GM18511 (cell line): ENCODE data around the gene CRYBA1.
"Not testable (repeated sequence)": the region's sequence is repeated elsewhere in the genome, so short reads cannot be mapped to it uniquely, and the experiment has no call there.

Experiments
- ATAC-seq: cut with Tn5 transposase; IDR thresholded peaks from one replicate; pipeline ENCODE4 v1.9.1; 2021; ENCODE audit warnings: mild to moderate bottlenecking, moderate library complexity; ENCODE audit not compliant: unreplicated experiment

CRYBA1 gene

GRCh38 chr17:29237476-29238132 lies 9.1 kb upstream of the CRYBA1 start:
- no peak for ATAC-seq

DNA sequence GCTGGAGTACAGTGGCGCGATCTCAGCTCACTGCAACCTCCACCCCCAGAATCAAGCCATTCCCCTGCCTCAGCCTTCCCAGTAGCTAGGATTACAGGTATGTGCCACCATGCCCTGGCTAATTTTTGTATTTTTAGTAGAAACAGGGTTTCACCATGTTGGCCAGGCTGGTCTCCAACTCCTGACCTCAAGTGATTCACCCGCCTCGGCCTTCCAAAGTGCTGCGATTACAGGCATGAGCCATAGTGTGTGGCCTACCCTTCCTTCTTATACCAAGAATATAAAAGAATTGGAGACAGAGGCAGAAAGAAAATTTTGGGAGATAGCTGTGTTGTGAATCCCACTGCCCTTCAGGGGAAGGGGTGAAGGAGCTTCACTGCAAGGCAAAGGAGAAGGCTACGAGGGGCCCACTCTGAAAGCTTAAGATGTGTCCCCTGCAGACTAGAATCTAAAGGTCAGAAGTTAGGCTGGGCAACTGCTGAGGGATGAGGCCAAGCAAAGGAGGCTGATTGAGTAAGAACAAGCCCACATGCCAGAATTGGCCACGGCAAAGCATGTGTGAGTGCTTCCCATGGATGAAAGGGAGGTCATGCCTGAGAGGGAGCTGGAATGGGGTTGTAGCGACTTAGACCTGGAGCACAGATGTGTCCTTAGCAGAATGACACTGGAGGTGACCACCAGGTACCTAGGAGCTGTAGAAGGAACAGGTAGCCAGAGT lies 8.4 kb upstream of the CRYBA1 start:
- no peak for ATAC-seq

DNA sequence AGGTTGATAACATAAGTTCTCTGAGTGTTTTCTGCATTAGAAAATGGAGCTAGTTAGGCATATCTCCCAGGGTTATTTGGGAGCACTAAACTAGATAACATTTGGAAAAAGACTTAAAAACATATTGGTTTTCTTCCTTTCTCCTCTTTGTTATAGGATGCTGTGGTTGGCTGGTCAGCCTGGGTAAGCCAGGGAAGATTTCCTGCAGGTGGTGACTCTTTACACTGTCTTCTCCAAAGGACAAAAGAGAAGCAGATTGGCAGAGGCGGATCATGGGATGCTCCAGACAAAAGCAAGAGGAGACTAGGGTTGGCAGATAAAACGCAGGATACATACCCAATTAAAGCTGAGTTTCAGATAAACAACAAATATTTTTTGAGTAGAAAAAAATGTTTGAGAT lies 6.2 kb upstream of the CRYBA1 start:
- ATAC-seq: no peak

GRCh38 chr17:29240968-29241963 lies 5.4 kb upstream of the CRYBA1 start:
- ATAC-seq: no peak

GRCh38 chr17:29242051-29242450 lies 4.6 kb upstream of the CRYBA1 start:
- ATAC-seq: no peak

DNA sequence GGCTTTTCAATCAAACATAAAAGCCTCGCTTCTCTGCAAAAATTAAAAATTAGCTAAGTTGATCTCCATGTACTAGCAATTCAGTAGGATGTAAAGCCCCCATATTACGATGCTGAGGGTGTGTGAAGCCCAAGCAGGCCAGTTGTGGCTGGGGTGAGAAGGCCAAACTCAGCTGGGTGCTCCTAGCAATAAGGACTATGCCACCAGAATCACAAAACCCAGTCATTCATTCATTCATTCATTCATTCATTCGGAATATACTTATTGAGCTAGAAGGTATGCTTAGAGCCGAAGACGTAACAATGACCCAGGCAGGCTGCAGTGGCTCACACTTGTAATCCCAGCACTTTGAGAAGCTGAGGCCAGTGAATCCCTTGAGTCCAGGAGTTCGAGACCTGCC lies 3.9 kb upstream of the CRYBA1 start:
- ATAC-seq: no peak

- no peak for ATAC-seq
Observed at GRCh38 chr17:29243792-29244191, 2.9 kb upstream of the CRYBA1 start.

GRCh38 chr17:29245401-29245800 lies 1.3 kb upstream of the CRYBA1 start:
- ATAC-seq: no peak

DNA sequence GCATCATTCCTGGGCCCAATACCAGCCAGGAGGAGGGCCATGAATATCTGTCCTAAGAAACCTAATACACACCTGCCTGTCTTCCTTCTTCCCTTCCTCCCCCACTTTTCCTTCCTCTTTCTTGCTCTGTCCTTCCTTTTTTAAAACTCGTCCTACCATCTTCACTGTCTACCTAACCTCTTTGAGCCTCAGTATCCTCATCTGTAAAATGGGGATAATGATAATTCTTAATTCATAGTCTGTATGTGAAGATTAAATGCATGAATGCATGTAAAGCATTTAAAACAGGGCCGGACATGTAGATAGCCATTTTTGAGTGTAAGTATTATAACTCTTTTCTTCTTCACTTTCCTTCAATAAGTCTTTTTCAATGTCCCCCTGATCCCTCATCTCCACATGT lies 560 bp downstream of the CRYBA1 start:
- no peak for ATAC-seq

GRCh38 chr17:29248845-29249244 lies 2.2 kb downstream of the CRYBA1 start:
- no peak for ATAC-seq

- ATAC-seq: no peak
Observed at GRCh38 chr17:29250666-29251065, 4.0 kb downstream of the CRYBA1 start.

- no peak for ATAC-seq
Observed at GRCh38 chr17:29251184-29251583, 4.5 kb downstream of the CRYBA1 start.

DNA sequence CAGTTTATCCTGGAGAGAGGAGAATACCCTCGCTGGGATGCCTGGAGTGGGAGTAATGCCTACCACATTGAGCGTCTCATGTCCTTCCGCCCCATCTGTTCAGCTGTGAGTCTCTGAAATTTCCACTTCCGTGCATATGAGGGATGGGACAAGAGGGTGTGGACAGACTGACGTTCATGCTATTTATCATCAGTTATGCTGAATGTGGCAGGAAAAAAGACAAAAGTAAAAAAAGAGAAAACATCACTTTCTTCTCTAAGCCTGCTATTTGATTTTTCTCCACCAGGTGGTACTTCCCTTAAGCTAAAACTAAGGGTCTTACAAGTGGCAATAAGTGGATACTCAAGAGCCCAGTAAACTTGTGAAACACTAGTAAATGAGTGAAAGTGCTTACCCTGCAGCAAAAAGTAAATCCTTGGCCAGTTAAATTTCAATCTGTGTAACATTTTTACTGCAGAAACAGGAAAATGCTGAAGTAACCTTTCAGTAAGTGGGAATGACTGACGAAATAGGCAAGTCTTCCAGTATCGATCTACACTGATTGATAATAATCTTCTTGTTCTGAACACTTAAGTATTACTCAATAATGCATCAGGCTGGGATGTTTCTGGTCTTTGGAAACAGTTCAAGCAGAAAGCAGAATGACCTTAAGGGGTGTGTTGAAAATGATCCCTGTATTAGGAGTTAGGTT lies 5.6 kb downstream of the CRYBA1 start:
- ATAC-seq: no peak

DNA sequence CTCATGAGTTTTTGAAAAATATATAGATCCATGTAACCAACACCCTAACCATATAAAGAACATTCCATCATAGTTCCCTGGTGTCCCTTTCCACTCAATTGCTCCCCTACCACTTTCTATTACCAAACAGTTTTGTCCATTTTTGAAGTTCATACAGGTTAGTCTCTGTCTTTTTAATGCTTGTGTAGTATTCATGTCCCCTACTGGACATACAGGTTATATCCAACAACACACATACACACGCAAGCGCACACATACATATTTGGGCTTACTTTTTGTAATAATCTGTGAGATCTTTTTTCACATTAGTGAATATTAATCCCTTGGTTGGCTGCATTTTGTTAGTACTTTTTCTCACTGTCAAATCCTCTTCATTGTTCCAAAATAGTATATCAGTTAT lies 6.4 kb downstream of the CRYBA1 start:
- ATAC-seq: no peak

GRCh38 chr17:29255926-29256522 lies 9.4 kb downstream of the CRYBA1 start:
- ATAC-seq: no peak

DNA sequence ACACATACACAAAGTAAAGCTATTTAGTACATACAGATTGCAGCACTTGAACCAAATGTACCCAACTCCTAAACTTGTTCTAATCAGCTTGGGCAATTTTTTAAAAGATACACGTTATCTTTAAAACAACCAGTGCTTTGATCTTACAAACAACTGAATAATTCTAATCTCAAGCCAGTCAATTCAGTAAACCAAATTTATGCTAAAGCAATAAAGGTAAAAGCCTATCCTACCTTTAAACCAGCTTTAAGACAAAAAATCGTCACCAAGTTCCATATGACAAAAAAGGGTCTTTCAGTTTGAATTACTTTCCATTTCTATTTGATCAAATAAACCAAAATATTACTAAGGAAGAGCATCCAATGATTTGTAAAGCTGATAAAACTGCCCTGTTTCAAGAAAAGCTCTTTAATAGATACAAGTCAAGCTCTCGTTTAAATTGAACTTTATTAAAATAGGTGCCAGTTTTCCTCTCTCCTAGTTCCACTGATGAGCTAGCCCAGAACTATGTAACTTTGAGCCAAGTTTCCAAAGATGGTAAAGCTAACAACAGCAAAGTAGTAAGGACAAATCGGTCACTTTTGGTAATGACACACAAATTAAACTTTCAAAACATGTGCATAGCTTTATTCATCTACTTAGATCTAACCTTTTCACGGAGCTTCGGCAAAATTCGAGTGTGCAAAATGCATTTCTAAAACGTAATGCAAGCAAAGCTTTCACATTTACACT lies 10.2 kb downstream of the CRYBA1 start:
- ATAC-seq: no peak

DNA sequence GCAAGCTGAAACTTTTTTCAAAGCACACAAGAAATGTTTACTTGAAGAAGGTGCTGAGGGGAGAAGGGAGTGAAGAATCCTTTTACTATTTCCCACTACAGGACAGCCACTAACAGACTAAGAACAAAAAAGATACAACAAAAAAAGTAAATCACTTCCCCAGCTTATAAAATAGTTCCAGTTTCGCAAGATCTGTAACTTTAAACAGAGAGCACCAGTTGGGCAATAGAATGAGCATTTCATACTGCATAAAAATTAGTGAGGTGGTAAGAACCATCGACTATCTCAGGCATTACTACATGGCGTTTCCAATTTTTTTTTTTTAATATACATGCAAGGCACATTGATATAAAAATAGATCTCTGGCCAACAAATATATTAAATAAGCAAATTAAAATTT lies 11.1 kb downstream of the CRYBA1 start:
- no peak for ATAC-seq

DNA sequence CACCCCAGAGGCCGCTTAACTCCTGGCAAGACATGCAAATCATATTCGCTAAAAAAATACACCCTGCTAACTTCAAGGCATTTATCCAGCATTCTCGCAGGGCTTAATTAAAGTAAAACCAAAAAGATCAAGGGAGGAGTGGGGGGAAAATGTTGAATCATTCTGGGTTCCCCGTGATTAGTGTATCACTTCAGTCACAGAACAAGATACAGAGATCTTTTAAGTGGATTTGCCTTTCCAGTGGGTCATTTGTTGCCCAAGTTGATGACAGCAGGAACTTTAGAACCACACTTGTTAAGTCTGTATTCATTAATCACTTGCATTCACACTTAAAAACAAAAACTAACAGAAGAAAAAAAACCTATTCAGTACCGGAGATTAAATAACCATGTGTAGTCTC lies 17.3 kb downstream of the CRYBA1 start:
- ATAC-seq: no peak

GRCh38 chr17:29271980-29272379 lies 25.3 kb downstream of the CRYBA1 start:
- ATAC-seq: not testable (repeated sequence)

DNA sequence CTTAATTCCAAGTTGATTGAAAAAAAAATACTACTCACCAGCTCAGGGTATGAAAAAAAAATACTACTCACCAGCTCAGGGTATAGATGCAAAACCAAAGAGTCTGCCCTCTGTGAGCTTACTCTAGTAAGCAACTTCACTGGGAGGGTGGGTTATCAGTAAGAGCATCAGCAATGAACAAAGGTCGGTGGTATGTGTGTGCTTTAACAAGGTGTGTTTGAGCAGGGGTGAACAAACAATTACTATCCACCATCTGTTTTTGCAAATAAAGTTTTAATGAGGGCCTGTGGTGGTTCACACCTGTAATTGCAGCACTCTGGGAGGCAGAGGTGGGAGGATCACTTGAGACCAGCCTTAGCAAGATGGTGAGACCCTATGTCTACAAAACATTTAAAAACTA lies 27.3 kb downstream of the CRYBA1 start:
- ATAC-seq: no peak
